ENCODE measurements around the gene FAM20C.

DNA sequence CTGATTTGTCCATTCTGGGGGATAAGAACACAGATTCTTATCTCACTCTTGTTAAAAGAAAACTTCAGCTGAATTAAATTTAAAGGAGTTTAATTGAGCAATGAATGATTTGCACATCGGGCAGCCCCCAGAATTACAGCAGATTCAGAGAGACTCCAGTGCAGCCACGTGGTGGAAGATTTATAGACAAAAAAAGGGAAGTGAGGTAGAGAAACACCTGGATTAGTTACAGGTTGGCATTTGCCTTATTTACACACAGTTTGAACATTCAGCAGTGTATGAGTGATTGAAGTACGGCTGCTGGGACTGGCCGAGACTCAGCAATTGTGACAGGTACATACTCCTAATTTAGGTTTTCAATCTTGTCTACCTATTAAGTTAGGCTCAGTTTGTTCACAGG lies 46.5 kb upstream of the FAM20C start:
- TF ChIP-seq, protein P1, sequence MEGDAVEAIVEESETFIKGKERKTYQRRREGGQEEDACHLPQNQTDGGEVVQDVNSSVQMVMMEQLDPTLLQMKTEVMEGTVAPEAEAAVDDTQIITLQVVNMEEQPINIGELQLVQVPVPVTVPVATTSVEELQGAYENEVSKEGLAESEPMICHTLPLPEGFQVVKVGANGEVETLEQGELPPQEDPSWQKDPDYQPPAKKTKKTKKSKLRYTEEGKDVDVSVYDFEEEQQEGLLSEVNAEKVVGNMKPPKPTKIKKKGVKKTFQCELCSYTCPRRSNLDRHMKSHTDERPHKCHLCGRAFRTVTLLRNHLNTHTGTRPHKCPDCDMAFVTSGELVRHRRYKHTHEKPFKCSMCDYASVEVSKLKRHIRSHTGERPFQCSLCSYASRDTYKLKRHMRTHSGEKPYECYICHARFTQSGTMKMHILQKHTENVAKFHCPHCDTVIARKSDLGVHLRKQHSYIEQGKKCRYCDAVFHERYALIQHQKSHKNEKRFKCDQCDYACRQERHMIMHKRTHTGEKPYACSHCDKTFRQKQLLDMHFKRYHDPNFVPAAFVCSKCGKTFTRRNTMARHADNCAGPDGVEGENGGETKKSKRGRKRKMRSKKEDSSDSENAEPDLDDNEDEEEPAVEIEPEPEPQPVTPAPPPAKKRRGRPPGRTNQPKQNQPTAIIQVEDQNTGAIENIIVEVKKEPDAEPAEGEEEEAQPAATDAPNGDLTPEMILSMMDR (conservative IDR thresholded peaks at IDR 0.05; ENCODE audit: low read length) = no peak
- no peak for TF ChIP-seq EZH2phosphoT487 (IDR thresholded peaks at IDR 0.05; ENCODE audit: borderline replicate concordance, low read depth, low read length)
